IPS-15b (cell line): Measurements from ENCODE around the gene EFEMP2.

Source experiments
- H3K27me3 ChIP-seq: one replicate; pipeline ENCODE4 v1.6.1; 2013; ENCODE audit warnings: low read length; ENCODE audit not compliant: control insufficient read depth, insufficient read depth
- H3K36me3 ChIP-seq: one replicate; pipeline ENCODE4 v1.6.1; 2013; ENCODE audit warnings: low read length; ENCODE audit not compliant: control insufficient read depth, insufficient read depth
- H3K4me1 ChIP-seq: one replicate; pipeline ENCODE4 v1.6.1; 2013; ENCODE audit warnings: mild to moderate bottlenecking, low read length; ENCODE audit not compliant: control insufficient read depth, insufficient read depth
- H3K4me3 ChIP-seq: one replicate; pipeline ENCODE4 v1.5.1; 2013; ENCODE audit warnings: low read depth, low read length
- H3K9ac ChIP-seq: one replicate; pipeline ENCODE4 v1.6.1; 2013; ENCODE audit warnings: low read depth, mild to moderate bottlenecking, low read length
- H3K9me3 ChIP-seq: one replicate; pipeline ENCODE4 v1.6.1; 2013; ENCODE audit warnings: mild to moderate bottlenecking, low read length; ENCODE audit not compliant: control insufficient read depth, insufficient read depth

EFEMP2 gene

GRCh38 chr11:65915821-65916251, 43.2 kb upstream of the EFEMP2 start:
- no peak overlapping the region for H3K4me3 ChIP-seq
- peaks cover 2% of the 10 kb centered on the region for H3K4me1 ChIP-seq
- no peaks in the 10 kb centered on the region for H3K36me3 ChIP-seq
- H3K9me3 ChIP-seq = no peaks in the 10 kb centered on the region
- no peaks in the 10 kb centered on the region for H3K27me3 ChIP-seq
- H3K9ac ChIP-seq = no peak overlapping the region

GRCh38 chr11:65915101-65915820, 42.7 kb upstream of the EFEMP2 start:
- Histone ChIP-seq H3K27me3 (no peaks in the 10 kb centered on the region), H3K9me3 (no peaks in the 10 kb centered on the region), H3K4me1 (peaks cover 2% of the 10 kb centered on the region), H3K4me3 (no peak overlapping the region), H3K9ac (no peak overlapping the region), H3K36me3 (no peaks in the 10 kb centered on the region)

GRCh38 chr11:65912845-65913244, 40.2 kb upstream of the EFEMP2 start:
- H3K36me3 ChIP-seq = no peaks in the 10 kb centered on the region
- H3K9me3 ChIP-seq = no peaks in the 10 kb centered on the region
- peaks cover 10% of the 10 kb centered on the region for H3K27me3 ChIP-seq
- no peak overlapping the region for H3K4me3 ChIP-seq
- H3K4me1 ChIP-seq = no peaks in the 10 kb centered on the region
- no peak overlapping the region for H3K9ac ChIP-seq

- Histone ChIP-seq H3K4me3 (no peak overlapping the region), H3K27me3 (peaks cover 13% of the 10 kb centered on the region), H3K4me1 (no peaks in the 10 kb centered on the region), H3K9ac (peak overlapping the region; percentile 20), H3K9me3 (no peaks in the 10 kb centered on the region), H3K36me3 (no peaks in the 10 kb centered on the region)
Observed at GRCh38 chr11:65911682-65912568, 39.3 kb upstream of the EFEMP2 start.

GRCh38 chr11:65907878-65908277, 35.3 kb upstream of the EFEMP2 start:
- Histone ChIP-seq H3K27me3 (peaks cover 30% of the 10 kb centered on the region), H3K9me3 (no peaks in the 10 kb centered on the region), H3K4me3 (no peak overlapping the region), H3K36me3 (no peaks in the 10 kb centered on the region), H3K4me1 (peaks cover 3% of the 10 kb centered on the region), H3K9ac (no peak overlapping the region)

- Histone ChIP-seq H3K4me3 (no peak overlapping the region), H3K36me3 (no peaks in the 10 kb centered on the region), H3K9ac (no peak overlapping the region), H3K27me3 (peaks cover 43% of the 10 kb centered on the region), H3K4me1 (peaks cover 4% of the 10 kb centered on the region), H3K9me3 (no peaks in the 10 kb centered on the region)
Observed at GRCh38 chr11:65906602-65907001, 34.0 kb upstream of the EFEMP2 start.

- Histone ChIP-seq H3K9me3 (no peaks in the 10 kb centered on the region), H3K9ac (no peak overlapping the region), H3K27me3 (peaks cover 52% of the 10 kb centered on the region), H3K4me1 (peaks cover 6% of the 10 kb centered on the region), H3K4me3 (no peak overlapping the region), H3K36me3 (no peaks in the 10 kb centered on the region)
Observed at GRCh38 chr11:65903715-65904114, 31.1 kb upstream of the EFEMP2 start.

- Histone ChIP-seq H3K36me3 (no peaks in the 10 kb centered on the region), H3K27me3 (peaks cover 58% of the 10 kb centered on the region), H3K9me3 (no peaks in the 10 kb centered on the region), H3K4me1 (peaks cover 6% of the 10 kb centered on the region), H3K4me3 (no peak overlapping the region), H3K9ac (no peak overlapping the region)
Observed at GRCh38 chr11:65903068-65903481, 30.5 kb upstream of the EFEMP2 start.

- H3K9ac ChIP-seq = no peak overlapping the region
- H3K9me3 ChIP-seq = no peaks in the 10 kb centered on the region
- H3K4me3 ChIP-seq = peak overlapping the region; percentile 30
- H3K4me1 ChIP-seq = peaks cover 6% of the 10 kb centered on the region
- H3K36me3 ChIP-seq = no peaks in the 10 kb centered on the region
- H3K27me3 ChIP-seq = peaks cover 55% of the 10 kb centered on the region
Observed at GRCh38 chr11:65900899-65901180, 28.2 kb upstream of the EFEMP2 start.

- peaks cover 6% of the 10 kb centered on the region for H3K4me1 ChIP-seq
- peaks cover 56% of the 10 kb centered on the region for H3K27me3 ChIP-seq
Observed at GRCh38 chr11:65900125-65900898, 27.7 kb upstream of the EFEMP2 start, which contains the start of gene FOSL1. FOSL1 (minus strand) TSS chr11:65900388; CDS start chr11:65900339, 49 bp downstream.

GRCh38 chr11:65899356-65900124, 26.9 kb upstream of the EFEMP2 start:
- Histone ChIP-seq H3K27me3 (peaks cover 54% of the 10 kb centered on the region), H3K4me3 (peak overlapping the region; percentile 74), H3K9ac (peak overlapping the region; percentile 47), H3K36me3 (no peaks in the 10 kb centered on the region), H3K9me3 (no peaks in the 10 kb centered on the region), H3K4me1 (peaks cover 6% of the 10 kb centered on the region)

More at GRCh38 chr11:65900125-65900898, 27.7 kb upstream of the EFEMP2 start, which contains the start of gene FOSL1:
- Histone ChIP-seq H3K9me3 (no peaks in the 10 kb centered on the region), H3K36me3 (no peaks in the 10 kb centered on the region), H3K4me3 (peak within 1 kb of the TSS; percentile 74), H3K9ac (peak within 1 kb of the TSS; percentile 47)
